Sciatic nerve (tissue), 2 donors: ENCODE data around the gene ELP4. TPM values are rescaled to one million over a fixed set of nuclear protein-coding genes. Genes with fewer than 3 reads are reported as not detected.

ENCODE experiments used
- ATAC-seq: fragments of 200-7000 bp; cut with Tn5 transposase; one replicate; pipeline ENCODE4 v1.9.1; 2020; ENCODE audit warnings: mild to moderate bottlenecking, moderate library complexity
- DNase-seq: peaks from one replicate; pipeline ENCODE4 v3.0.0-alpha.2; 2020; ENCODE audit warnings: low spot score
- intact Hi-C: fragments of 100-400 bp; cut with DNase I; formaldehyde crosslinking; loops from one replicate; pipeline ENCODE4 v1.14.2; 2022
- total RNA-seq: library from RNA; stranded (reverse); fragmentation: NEBNext Ultra II Directional; extraction: Animal tissue kit (Norgen Biotek cat#: 25700); gene quantifications from one replicate; pipeline ENCODE4 v1.2.1, GENCODE V29; 2021
- donor health status: DM: no; HTN: no; CAD: no.
- donor health status: DM: no; HTN: no; CAD: no.

The ELP4 gene
- total RNA-seq, 1 donor from 2014 or later = 18.1 TPM

- ATAC-seq = no peak
Measured at GRCh38 chr11:31824879-31825837, 315.6 kb downstream of the ELP4 start.

GRCh38 chr11:31825838-31826484, 316.4 kb downstream of the ELP4 start:
- no peak for ATAC-seq
- intact Hi-C loops = no loop called here
- no peak for DNase-seq

More at GRCh38 chr11:31824879-31825837, 315.6 kb downstream of the ELP4 start:
- intact Hi-C loops = no loop called here
- no peak for DNase-seq

GRCh38 chr11:31826536-31827438, 317.2 kb downstream of the ELP4 start:
- intact Hi-C loops = no loop called here
- no peak for DNase-seq
- no peak for ATAC-seq

GRCh38 chr11:31827455-31828206, 318.1 kb downstream of the ELP4 start:
- intact Hi-C loops = no loop called here
- DNase-seq (no peak), ATAC-seq (no peak)

GRCh38 chr11:31828217-31828616, 318.6 kb downstream of the ELP4 start:
- ATAC-seq = no peak

GRCh38 chr11:31830406-31830805, 320.8 kb downstream of the ELP4 start:
- DNase-seq (no peak), ATAC-seq (no peak)
- intact Hi-C loops = no loop called here

More at GRCh38 chr11:31828217-31828616, 318.6 kb downstream of the ELP4 start:
- intact Hi-C loops = no loop called here
- no peak for DNase-seq

GRCh38 chr11:31834237-31834636, 324.7 kb downstream of the ELP4 start:
- DNase-seq (no peak), ATAC-seq (no peak)
- intact Hi-C loops = no loop called here

Other genes with a start within 250 kb of the ELP4 start
- 1.2 TPM for gene DCDC1, start 140.0 kb upstream of the ELP4 start, total RNA-seq
- 16.7 TPM for gene DNAJC24, start 139.9 kb upstream of the ELP4 start, total RNA-seq
- 18.8 TPM for gene IMMP1L, start 145 bp upstream of the ELP4 start, total RNA-seq